ENCODE results near the gene C5AR1.
"Not testable (repeated sequence)": the region's sequence is repeated elsewhere in the genome, so short reads cannot be mapped to it uniquely, and the experiment has no call there.

C5AR1 gene

DNA sequence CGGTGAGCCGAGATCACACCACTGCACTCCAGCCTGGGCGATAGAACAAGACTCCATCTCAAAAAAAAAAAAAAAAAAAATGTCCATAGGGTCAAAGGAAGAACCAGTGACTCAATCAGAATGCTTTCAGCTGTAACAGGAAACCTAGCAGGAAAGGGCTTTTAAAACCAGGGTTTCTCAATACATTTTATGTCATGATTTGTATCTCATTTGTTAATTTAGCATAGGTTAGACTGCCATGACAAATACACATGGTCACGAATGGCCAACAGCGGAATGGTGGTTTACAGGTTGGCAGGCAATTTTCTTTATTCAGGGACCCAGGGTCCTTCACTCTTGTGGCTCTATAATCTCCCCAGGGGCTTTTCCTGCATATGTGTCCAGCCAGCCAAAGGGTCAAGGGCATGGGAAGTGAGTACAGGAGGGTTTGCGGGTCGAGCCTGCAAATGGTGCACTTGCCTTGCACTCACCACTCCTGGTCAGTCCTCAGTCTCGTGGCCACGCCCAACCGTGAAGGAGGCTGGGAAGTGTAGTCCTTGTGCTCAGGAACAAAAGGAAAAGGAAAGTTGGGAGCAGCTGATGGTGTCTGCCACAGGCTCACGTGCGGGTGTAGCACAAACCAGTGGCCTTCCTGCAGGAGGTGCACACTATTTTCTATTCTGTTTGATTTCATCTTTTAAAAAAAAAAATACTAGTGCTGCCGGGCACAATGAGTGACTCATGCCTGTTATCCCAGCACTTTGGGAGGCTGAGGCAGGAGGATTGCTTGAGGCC lies 54.3 kb downstream of the C5AR1 start:
- TF ChIP-seq, protein P1, sequence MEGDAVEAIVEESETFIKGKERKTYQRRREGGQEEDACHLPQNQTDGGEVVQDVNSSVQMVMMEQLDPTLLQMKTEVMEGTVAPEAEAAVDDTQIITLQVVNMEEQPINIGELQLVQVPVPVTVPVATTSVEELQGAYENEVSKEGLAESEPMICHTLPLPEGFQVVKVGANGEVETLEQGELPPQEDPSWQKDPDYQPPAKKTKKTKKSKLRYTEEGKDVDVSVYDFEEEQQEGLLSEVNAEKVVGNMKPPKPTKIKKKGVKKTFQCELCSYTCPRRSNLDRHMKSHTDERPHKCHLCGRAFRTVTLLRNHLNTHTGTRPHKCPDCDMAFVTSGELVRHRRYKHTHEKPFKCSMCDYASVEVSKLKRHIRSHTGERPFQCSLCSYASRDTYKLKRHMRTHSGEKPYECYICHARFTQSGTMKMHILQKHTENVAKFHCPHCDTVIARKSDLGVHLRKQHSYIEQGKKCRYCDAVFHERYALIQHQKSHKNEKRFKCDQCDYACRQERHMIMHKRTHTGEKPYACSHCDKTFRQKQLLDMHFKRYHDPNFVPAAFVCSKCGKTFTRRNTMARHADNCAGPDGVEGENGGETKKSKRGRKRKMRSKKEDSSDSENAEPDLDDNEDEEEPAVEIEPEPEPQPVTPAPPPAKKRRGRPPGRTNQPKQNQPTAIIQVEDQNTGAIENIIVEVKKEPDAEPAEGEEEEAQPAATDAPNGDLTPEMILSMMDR (IDR thresholded peaks at IDR 0.05; ENCODE audit: low read depth, low read length, missing control alignments), result no peak
- no peak overlapping the region for H3K4me3 ChIP-seq (ENCODE audit: low read depth, low read length)
- in situ Hi-C loops (cut with HindIII; ENCODE audit: low sequenced_read_pairs), result no loop called here
- DNase-seq (ENCODE audit: low read depth), result no peak

DNA sequence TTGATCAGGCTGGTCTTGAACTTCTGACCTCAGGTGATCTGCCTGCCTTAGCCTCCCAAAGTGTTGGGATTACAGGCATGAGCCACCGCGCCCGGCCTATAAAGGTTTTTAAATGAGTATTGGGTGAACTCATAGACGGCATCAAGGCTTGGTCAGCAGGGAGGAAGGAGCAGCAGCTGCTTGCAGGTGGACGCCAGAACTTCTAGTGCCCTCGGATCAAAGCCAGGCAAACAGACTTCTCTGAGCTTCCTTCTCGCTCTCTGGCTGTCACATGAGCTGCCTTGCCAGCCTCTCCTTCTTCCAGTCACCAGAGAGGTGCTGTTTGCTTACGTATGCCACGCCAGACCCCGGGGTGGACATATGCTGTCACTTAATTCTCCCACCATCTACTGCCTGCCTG lies 55.8 kb downstream of the C5AR1 start:
- DNase-seq (ENCODE audit: low read depth); H3K4me3 ChIP-seq (ENCODE audit: low read depth, low read length); in situ Hi-C loops (cut with HindIII; ENCODE audit: low sequenced_read_pairs): not testable (repeated sequence)

DNA sequence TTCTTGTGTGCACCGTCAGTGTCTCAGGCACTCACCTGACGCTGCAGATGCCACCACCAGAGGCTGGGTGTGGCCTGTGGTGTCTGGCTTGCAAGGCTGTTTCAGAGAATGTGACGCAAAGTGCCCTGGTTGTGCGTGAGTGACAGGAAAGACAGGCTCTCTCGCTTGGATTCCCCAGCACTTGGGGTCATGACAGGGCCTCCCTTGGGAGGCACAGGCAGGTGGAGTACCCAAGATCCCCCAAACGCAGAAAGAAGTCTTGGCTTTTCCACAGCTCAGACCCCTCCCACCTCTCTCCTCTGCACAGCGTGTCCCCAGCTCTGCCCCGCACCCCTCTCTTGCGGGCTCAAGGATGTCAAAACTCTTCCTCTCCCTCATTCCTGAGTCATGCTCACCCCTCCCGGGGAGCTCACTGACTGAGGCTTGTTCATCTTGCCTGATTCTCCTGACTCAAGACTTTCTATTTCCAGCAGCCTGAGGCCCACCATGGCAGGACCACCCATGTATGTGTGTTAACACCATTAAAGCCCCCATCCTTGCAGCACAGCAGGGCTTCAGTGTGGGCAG lies 60.5 kb downstream of the C5AR1 start:
- in situ Hi-C loops (cut with HindIII; ENCODE audit: low sequenced_read_pairs), result no loop called here
- DNase-seq (ENCODE audit: low read depth), result no peak
- TF ChIP-seq, protein P1 (IDR thresholded peaks at IDR 0.05; ENCODE audit: low read depth, low read length, missing control alignments), result no peak
- H3K4me3 ChIP-seq (ENCODE audit: low read depth, low read length), result no peak overlapping the region

DNA sequence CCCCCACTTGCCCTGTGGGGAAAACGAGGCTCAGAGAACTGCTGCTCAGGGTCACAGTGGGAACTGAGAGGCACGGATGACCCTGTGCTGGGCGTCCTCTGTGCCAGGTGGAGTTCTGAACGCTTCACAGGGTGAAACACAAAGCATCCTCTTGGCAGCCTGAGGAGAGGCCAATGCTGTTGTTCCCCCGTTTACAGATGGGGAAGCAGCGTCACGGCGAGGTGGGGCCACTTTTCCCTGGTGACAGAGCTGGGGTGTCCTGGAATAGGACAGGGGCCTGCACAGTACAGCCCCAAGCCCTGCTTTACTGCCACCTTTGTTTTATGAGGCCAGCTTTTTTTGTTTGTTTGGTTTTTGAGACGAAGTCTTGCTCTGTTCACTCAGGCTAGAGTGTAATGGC lies 61.6 kb downstream of the C5AR1 start:
- DNase-seq (ENCODE audit: low read depth), result no peak
- no peak overlapping the region for H3K4me3 ChIP-seq (ENCODE audit: low read depth, low read length)
- in situ Hi-C loops (cut with HindIII; ENCODE audit: low sequenced_read_pairs), result no loop called here
- TF ChIP-seq, protein P1 (IDR thresholded peaks at IDR 0.05; ENCODE audit: low read depth, low read length, missing control alignments), result no peak
